GM23338 (cell line): ENCODE data around the gene SF1.

ENCODE experiments used
- CTCF ChIP-seq, 2 experiments: fragments of 200-600 bp in 1 of 2; sonication (generic) in 1 of 2; conservative IDR thresholded peaks; 2 replicates each; pipeline versions ENCODE4 v1.5.1 to v1.6.1; 2016 to 2017; ENCODE audit warnings: antibody characterized with exemption in 2 of 2, low read depth in 2 of 2, mild to moderate bottlenecking in 2 of 2, moderate library complexity in 1 of 2
- EZH2 ChIP-seq: fragments of 200-600 bp; sonication (generic); IDR thresholded peaks from one replicate; pipeline ENCODE4 v1.8.0; 2017; ENCODE audit warnings: antibody characterized with exemption, mild to moderate bottlenecking, low read depth; ENCODE audit not compliant: unreplicated experiment
- EZH2phosphoT487 ChIP-seq: fragments of 200-600 bp; sonication (generic); IDR thresholded peaks from one replicate; pipeline ENCODE4 v1.8.1; 2018; ENCODE audit warnings: antibody characterized with exemption; ENCODE audit not compliant: unreplicated experiment
- JUNB ChIP-seq: IDR thresholded peaks from one replicate; pipeline ENCODE4 v1.6.1; 2016; ENCODE audit warnings: antibody characterized with exemption; ENCODE audit not compliant: unreplicated experiment
- POLR2AphosphoS5 ChIP-seq: IDR thresholded peaks from 2 replicates; pipeline ENCODE4 v1.6.1; 2016; ENCODE audit warnings: antibody characterized with exemption, low read depth
- REST ChIP-seq: IDR thresholded peaks from one replicate; pipeline ENCODE4 v1.6.1; 2018; ENCODE audit warnings: antibody characterized with exemption; ENCODE audit not compliant: unreplicated experiment

- no peak for TF ChIP-seq EZH2
- TF ChIP-seq REST: no peak
- no peak for TF ChIP-seq CTCF (conservative IDR thresholded peaks at IDR 0.05; ENCODE audit: low read depth in 2 of 2)
- TF ChIP-seq JUNB: no peak
- TF ChIP-seq EZH2phosphoT487: no peak
- TF ChIP-seq POLR2AphosphoS5: no peak
Observed at GRCh38 chr11:64826062-64826461, 47.7 kb upstream of the SF1 start.
